ENCODE measurements around the gene GLB1L2.

GLB1L2 gene

DNA sequence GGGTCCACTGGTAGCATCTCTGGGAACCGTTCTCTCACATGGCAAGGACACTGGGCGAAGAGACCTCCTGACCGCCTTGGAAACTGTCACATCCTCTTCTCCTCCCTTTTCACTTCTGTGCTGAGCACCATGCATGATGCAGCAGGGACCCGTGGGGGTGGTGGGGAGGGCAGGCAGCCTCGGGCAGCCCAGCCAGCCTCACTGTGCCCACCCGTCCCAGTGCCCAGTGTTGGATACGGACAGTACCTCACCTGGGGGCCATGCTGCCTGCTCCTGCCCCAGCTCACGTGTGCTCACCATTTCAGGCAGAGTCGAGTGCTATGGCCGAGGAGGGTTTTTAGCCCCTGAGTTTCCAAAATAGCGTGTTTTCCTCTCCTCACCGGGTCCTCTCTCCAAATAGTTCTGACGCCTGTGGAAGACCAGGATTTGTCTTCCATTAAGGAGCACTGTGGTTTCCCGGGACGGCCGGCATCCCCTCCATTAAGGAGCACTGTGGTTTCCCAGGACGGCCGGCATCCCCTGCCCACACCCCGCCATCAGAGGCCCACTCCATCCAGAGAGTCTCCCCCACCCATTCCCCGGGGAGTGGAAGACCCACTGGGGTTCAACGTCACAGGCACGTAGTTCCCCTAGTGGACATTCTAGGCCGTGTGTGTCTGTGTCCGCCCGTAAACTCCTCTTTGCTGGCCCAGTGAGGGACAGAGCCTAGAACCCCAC, 57.8 kb downstream of the GLB1L2 start:
- Histone ChIP-seq H3K27me3 (peaks cover 28% of the 10 kb centered on the region), H3K4me1 (ENCODE audit: control insufficient read depth in 1 of 2, insufficient read depth in 1 of 2, low read depth in 1 of 2, low read length in 1 of 2) (no peaks in the 10 kb centered on the region), H3K36me3 (no peaks in the 10 kb centered on the region), H3K27ac (no peak overlapping the region), H3K4me3 (ENCODE audit: low read depth in 1 of 2, low read length in 1 of 2) (no peak overlapping the region), H3K9me3 (no peaks in the 10 kb centered on the region)
- no peak for TF ChIP-seq CTCF (IDR thresholded peaks at IDR 0.05)

DNA sequence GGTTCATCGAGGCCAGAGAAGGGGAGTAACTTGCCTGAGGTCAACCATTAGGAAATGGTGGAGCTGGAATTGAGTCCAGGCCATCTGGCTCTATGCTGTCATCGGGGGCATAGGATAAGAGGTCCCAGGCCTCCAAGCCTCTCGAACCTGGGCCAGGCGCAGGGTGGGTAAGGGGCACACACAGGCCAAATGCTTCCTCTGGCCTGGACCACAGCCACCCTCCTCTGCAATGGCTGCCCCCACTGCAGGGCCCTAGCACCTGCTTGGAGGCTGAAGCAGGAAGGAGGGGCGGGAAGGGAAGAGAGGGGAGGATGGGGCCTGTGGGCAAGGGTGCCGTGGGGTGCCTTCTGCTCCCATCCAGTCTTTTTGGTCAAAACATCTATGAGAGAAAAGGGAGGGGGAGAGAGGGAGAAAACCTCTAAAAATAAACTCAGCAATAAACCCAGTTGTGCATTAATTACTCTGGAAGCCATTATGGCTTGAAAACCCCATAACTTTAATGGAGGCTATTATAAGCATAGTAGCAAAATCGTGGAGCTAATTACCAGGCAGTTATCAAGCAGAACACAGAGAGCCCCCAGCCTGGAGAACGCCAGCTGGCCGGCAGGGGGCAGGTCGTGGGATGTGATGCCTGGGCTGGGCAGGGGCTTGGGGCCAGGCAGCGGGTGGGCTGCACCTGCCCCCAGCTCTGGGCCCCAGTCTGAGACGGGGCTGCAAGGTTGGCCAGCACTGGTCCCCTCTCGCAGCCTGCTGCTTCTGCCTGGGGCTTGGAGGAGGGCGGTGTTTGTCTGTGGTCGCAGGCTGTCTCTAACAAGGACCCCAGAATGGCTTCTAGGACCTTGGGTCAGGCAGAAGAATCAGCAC, 59.1 kb downstream of the GLB1L2 start:
- Histone ChIP-seq H3K4me1 (ENCODE audit: control insufficient read depth in 1 of 2, insufficient read depth in 1 of 2, low read depth in 1 of 2, low read length in 1 of 2) (no peaks in the 10 kb centered on the region), H3K36me3 (no peaks in the 10 kb centered on the region), H3K27ac (no peak overlapping the region), H3K27me3 (peaks cover 23% of the 10 kb centered on the region), H3K4me3 (ENCODE audit: low read depth in 1 of 2, low read length in 1 of 2) (no peak overlapping the region), H3K9me3 (no peaks in the 10 kb centered on the region)
- TF ChIP-seq CTCF (IDR thresholded peaks at IDR 0.05) = no peak

DNA sequence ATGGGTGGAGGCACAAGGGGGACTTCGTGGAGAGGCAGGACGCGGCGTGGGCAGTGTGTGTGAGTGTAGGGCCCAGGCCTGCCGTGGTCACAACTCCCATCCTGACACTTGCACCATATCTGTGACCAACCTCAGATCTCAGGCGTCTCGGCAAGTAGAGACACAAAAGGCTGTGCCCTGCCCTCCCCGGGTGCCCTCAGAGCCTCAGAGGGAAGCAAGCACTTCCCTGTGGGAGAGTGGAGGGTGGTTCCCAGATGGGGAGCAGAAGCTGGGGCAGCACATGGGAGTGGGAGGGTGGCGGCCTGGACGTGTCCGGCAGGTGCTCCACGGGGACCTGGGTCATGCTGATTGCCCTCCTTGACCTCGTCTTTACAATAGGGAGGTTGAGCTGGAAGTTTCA, 59.9 kb downstream of the GLB1L2 start:
- no peaks in the 10 kb centered on the region for H3K9me3 ChIP-seq
- no peak overlapping the region for H3K27ac ChIP-seq
- no peak for TF ChIP-seq CTCF (IDR thresholded peaks at IDR 0.05)
- H3K4me3 ChIP-seq (ENCODE audit: low read depth in 1 of 2, low read length in 1 of 2) = no peak overlapping the region
- H3K27me3 ChIP-seq = peaks cover 16% of the 10 kb centered on the region
- no peaks in the 10 kb centered on the region for H3K4me1 ChIP-seq (ENCODE audit: control insufficient read depth in 1 of 2, insufficient read depth in 1 of 2, low read depth in 1 of 2, low read length in 1 of 2)
- H3K36me3 ChIP-seq = no peaks in the 10 kb centered on the region

DNA sequence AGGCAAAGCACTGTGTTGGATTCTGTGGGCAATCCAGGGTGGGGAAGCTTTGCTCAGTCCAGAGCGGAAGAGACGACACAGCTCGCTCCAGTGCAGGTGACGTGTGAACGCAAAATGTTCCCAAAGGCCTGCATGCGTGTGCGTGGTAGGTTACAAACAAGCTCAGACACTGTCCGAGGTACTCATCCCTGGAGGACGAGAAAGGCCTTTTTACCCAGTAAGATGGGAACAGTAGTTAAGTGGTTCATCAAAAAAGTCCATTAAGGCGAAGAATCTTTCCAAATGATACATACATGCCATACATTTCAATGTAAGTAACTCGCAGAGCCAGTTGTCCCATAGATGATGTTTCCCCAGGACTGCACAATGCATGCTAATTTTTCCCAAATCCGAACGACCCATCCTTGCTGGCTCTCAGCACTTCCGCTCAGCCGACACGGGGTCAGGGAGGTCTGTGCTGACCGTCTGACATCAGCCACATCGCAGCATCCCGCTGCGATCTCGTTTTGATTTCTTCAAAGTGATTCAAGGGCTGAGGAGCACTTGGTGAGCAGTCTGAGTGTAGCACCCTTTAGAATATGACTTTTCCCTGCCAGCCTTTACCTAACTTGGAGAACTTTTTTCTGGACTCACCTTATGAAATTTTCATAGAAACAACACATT, 61.3 kb downstream of the GLB1L2 start:
- TF ChIP-seq CTCF (IDR thresholded peaks at IDR 0.05) = no peak
- Histone ChIP-seq H3K9me3 (no peaks in the 10 kb centered on the region), H3K4me1 (ENCODE audit: control insufficient read depth in 1 of 2, insufficient read depth in 1 of 2, low read depth in 1 of 2, low read length in 1 of 2) (no peaks in the 10 kb centered on the region), H3K27ac (no peak overlapping the region), H3K4me3 (ENCODE audit: low read depth in 1 of 2, low read length in 1 of 2) (no peak overlapping the region), H3K36me3 (no peaks in the 10 kb centered on the region), H3K27me3 (peaks cover 9% of the 10 kb centered on the region)

GRCh38 chr11:134393638-134394037, 61.9 kb downstream of the GLB1L2 start:
- Histone ChIP-seq H3K27me3 (peaks cover 9% of the 10 kb centered on the region), H3K27ac (no peak overlapping the region), H3K4me3 (ENCODE audit: low read depth in 1 of 2, low read length in 1 of 2) (no peak overlapping the region), H3K4me1 (ENCODE audit: control insufficient read depth in 1 of 2, insufficient read depth in 1 of 2, low read depth in 1 of 2, low read length in 1 of 2) (no peaks in the 10 kb centered on the region), H3K9me3 (no peaks in the 10 kb centered on the region), H3K36me3 (no peaks in the 10 kb centered on the region)
- no peak for TF ChIP-seq CTCF (IDR thresholded peaks at IDR 0.05)

Measured in neutrophil (primary cell).